GM19351 (cell line): ENCODE results near the gene HPGDS.
A peak's percentile ranks its signal among the peaks of the same experiment; 100 is the strongest.
"Not testable (repeated sequence)": the region's sequence is repeated elsewhere in the genome, so short reads cannot be mapped to it uniquely, and the experiment has no call there.

Source experiments
- ATAC-seq: cut with Tn5 transposase; IDR thresholded peaks from one replicate; pipeline ENCODE4 v1.9.1; 2021; ENCODE audit warnings: mild to moderate bottlenecking, moderate library complexity; ENCODE audit not compliant: unreplicated experiment

Gene HPGDS

DNA sequence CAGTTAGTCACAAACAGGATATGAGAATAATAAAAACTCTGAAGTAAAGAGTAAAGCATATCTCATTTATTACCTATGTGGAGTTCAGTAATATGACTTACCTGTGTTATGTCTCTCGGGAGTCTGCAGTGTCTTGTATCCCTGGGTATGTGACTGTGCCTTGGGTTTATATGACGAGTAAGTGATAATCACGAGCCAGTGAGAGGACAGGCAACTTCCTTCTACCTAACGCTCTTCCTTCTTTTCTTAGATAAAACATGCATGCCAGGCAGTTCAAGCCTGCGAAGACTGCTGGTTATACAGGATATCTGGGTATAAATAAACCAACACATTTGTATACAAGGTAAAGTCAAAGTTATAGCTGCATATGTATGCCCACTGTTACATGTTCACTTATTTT, at the start of gene HPGDS:
Gene HPGDS, minus strand, starts transcription at position 143 of the 400 bp plus-strand sequence. CDS start 8,207 bp downstream, outside the sequence.
- ATAC-seq: no peak

GRCh38 chr4:94390804-94391410, 48.3 kb upstream of the HPGDS start:
- ATAC-seq: peak; percentile 82

DNA sequence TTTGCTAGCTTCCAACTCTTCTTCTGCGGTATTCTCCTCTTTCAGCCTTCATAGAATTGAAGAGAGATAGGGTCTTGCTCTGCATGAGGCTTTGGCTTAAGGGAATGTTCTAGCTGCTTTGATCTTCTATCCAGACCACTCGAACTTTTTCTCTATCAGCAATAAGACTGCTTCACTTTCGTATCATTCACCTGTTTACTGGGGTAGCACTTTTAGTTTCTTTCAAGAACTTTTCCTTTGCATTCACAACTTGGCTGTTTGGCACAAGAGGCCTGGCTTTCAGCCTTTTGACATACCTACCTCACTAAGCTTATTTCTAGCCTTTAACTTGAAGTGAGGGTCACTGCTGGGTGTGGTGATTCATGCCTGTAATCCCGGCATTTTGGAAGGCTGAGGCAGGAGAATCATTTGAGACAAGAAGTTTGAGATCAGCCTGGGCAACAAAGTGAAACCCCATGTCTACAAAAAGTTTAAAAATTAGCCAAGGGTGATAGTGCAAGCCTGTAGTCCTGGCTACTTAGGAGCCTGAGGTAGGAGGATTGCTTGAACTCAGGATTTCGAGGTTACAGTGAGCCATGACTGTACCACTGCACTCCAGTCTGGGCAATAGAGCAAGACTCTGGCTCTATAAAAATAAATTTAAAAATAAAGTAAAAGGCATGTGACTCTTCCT, 47.1 kb upstream of the HPGDS start:
- no peak for ATAC-seq

DNA sequence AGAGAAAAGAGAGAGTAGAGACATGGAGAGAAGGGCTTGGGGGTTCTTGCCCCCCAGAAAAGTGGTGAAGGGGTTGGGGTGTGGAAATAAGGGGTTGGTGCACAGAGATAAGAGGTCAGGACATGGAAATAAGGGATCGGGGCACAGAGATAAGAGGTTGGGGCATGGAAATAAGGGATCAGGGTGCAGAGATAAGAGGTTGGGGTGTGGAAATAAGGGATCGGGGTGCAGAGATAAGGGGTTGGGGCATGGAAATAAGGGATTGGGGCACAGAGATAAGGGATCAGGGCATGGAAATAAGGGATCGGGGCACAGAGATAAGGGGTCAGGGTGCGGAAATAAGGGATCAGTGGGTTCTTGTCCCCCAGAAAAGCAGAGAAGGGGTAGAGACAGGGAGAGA, 45.3 kb upstream of the HPGDS start:
- not testable (repeated sequence) for ATAC-seq

GRCh38 chr4:94385452-94385851, 42.8 kb upstream of the HPGDS start:
- ATAC-seq: not testable (repeated sequence)

DNA sequence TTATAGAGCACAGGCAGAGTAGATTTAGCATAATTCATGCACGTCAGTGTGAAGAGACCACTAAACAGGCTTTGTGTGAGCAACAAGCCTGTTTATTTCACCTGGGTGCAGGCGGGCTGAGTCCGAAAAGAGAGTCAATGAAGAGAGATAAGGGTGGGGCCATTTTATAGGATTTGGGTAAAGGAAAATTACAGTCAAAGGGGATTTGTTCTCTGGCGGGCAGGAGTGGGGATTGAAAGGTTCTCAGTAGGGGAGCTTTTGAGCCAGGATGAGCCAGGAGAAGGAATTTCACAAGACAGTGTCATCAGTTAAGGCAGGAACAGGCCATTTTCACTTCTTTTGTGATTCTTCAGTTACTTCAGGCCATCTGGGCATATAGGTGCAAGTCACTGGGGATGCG, 40.3 kb upstream of the HPGDS start:
- ATAC-seq: not testable (repeated sequence)

DNA sequence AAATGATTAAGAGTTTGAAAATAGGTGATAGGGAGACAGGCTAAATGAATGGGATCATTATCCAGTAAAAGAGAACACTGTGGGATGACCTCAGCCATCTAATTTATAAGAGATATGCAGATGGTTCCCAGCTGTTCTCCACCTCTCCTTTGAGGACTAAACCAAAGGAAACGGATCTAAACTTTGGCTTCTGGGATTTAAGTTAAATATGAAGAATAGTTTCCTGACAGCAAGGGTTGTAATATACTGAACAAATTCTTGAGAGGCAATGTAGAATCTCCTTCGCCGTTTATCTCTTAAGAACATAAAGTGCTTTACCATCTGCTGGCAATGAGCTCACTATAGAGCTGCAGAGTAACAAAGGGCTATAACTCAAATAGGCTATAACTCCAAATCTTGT, 35.4 kb upstream of the HPGDS start:
- no peak for ATAC-seq

GRCh38 chr4:94377294-94377693, 34.7 kb upstream of the HPGDS start:
- ATAC-seq: no peak

- no peak for ATAC-seq
These were observed 32.7 kb upstream of the HPGDS start for GRCh38 chr4:94375364-94375763.

GRCh38 chr4:94373752-94374151, 31.1 kb upstream of the HPGDS start:
- ATAC-seq: no peak

DNA sequence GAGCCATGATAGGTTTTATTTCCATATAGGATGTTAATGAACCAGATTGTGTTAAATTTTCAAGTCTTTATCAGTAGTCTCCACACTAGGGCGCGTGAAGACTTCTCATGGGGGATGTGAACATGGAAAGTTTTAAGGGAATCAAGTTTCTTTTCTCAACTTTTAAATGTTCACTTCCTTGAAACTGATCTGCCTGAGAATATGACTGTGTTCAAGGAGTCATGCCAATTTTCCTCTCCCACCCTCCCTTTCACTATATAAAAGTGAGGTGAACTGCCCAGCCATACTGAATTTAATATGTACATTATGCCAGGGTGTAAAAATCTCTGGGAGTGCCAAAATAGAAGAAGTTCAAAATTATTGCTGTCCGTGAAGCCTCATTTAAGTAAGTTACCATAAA, 30.4 kb upstream of the HPGDS start:
- ATAC-seq: no peak

GRCh38 chr4:94372228-94372978, 29.8 kb upstream of the HPGDS start:
- ATAC-seq: no peak

DNA sequence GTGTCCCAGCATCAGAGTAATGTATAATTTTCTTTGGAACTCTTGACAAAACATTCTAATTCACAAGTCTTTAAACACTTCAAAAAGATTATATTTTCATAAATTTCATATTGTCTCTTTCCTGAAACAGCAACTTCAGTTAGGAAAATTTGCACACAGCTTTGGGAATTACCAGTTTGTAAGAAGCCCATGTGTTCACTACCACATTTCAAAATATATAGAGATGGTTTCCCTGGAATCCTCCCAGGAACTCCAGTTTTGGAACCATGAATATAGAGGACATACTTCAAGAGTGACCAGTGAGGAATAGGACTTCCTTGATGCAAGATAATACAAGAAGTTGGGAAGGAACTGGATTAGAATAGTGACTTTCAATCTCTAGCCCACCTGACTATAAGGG, 28.7 kb upstream of the HPGDS start:
- no peak for ATAC-seq

- no peak for ATAC-seq
These were observed 28.1 kb upstream of the HPGDS start for GRCh38 chr4:94370533-94371254.

DNA sequence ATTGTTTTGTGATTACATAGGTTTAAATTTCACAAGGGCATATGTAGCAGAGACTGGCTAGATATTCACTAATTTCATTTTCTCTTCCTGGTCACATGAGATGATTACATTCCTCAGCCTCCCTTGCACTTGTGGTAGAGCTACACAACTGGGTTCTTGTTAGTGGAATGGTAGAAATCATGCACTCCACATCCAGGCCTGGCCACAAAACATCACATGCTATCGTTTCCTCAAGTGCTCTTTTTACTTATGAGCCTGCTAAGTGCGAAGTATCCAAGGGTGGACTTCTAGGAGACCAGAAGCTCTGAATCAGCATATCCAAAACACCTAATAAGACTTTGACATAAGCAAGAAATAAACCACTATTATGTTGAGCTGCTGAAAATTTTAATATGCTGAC, 26.4 kb upstream of the HPGDS start:
- ATAC-seq: no peak

- no peak for ATAC-seq
These were observed 25.8 kb upstream of the HPGDS start for GRCh38 chr4:94368459-94368858.

- no peak for ATAC-seq
These were observed 22.7 kb upstream of the HPGDS start for GRCh38 chr4:94365304-94365703.

- ATAC-seq: no peak
These were observed 21.9 kb upstream of the HPGDS start for GRCh38 chr4:94364527-94364926.

DNA sequence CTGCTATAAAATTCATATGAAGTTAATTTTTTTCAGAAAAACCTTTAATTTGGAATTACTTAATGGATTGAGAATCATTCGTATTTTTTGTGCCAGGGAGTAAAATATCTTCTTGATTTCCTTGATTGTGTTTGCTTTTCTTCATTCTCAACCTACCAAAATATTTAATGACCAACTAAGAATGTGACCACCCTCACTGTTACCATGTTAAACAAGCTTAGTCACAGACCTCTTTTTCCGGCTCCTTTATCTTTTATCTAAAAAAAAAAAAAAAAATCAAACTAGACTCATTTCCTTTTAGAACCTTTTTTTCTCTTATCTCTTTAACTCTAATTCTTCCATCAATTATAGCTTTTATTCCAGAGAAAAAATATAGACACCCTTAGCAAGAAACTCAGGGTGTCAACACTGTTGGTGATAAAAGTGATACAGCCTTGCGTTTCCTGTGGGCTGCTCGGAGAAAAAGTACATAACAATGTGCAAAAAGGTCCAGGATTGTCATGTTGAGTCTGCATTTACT, 20.6 kb upstream of the HPGDS start:
- no peak for ATAC-seq

- ATAC-seq: no peak
These were observed 17.2 kb upstream of the HPGDS start for GRCh38 chr4:94359838-94360237.

GRCh38 chr4:94359221-94359620, 16.6 kb upstream of the HPGDS start:
- no peak for ATAC-seq
